WI38 (cell line): ENCODE measurements around the gene ETS1.

Experiments
- H3K4me3 ChIP-seq: 2 replicates; pipeline ENCODE4 v1.5.1; 2011; ENCODE audit warnings: low read depth, mild to moderate bottlenecking, control low read depth, low read length
- TF ChIP-seq, protein P1 (sequence below): IDR thresholded peaks from 2 replicates; pipeline ENCODE4 v1.5.1; 2012; ENCODE audit warnings: low read depth, mild to moderate bottlenecking, control low read depth, low read length

Gene ETS1

DNA sequence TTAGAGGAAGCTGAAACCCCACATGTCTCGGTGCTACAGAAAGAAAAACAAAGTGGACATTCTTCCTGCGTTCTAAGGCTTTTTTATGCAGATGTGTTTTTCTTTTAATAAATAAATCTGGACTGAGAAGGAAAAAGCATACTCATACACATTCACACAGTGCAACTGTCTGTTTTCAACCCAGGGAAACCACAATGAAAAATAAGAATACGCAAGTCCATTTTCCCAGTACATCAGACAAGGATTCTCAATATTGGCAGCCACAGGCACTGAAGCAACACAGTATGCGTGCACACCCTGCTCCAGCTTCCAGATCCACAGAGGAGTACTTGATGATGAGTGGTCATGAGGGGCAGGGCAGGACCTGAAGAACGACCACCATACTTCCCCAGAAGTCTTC lies 86.9 kb downstream of the ETS1 start:
- no peak overlapping the region for H3K4me3 ChIP-seq
- TF ChIP-seq, protein P1, sequence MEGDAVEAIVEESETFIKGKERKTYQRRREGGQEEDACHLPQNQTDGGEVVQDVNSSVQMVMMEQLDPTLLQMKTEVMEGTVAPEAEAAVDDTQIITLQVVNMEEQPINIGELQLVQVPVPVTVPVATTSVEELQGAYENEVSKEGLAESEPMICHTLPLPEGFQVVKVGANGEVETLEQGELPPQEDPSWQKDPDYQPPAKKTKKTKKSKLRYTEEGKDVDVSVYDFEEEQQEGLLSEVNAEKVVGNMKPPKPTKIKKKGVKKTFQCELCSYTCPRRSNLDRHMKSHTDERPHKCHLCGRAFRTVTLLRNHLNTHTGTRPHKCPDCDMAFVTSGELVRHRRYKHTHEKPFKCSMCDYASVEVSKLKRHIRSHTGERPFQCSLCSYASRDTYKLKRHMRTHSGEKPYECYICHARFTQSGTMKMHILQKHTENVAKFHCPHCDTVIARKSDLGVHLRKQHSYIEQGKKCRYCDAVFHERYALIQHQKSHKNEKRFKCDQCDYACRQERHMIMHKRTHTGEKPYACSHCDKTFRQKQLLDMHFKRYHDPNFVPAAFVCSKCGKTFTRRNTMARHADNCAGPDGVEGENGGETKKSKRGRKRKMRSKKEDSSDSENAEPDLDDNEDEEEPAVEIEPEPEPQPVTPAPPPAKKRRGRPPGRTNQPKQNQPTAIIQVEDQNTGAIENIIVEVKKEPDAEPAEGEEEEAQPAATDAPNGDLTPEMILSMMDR = no peak

GRCh38 chr11:128499613-128500253 lies 87.6 kb downstream of the ETS1 start:
- H3K4me3 ChIP-seq = no peak overlapping the region

GRCh38 chr11:128498721-128499245 lies 88.6 kb downstream of the ETS1 start:
- TF ChIP-seq, protein P1 = no peak
- H3K4me3 ChIP-seq = no peak overlapping the region

More at GRCh38 chr11:128499613-128500253, 87.6 kb downstream of the ETS1 start:
- TF ChIP-seq, protein P1 = no peak

DNA sequence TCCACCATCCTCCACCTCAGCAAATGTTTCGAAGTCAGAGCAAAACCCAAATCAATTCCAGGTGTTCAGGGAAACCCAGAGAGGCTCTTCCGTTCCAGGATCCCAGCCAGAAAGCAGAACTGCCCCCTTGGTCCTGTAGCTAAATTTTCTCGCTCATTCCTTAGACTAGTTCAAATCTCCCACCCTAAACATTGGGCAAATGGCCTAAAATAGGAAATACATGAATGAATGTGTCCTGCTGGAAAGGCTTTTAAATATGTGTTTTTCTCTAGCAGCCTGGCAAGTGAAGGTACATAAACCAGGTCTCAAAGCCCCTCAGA lies 89.6 kb downstream of the ETS1 start:
- peak overlapping the region; percentile 54 for H3K4me3 ChIP-seq
- TF ChIP-seq, protein P1 = no peak

GRCh38 chr11:128497061-128497775 lies 90.1 kb downstream of the ETS1 start:
- H3K4me3 ChIP-seq = peak overlapping the region; percentile 54
- TF ChIP-seq, protein P1 = no peak

GRCh38 chr11:128496692-128497060 lies 90.7 kb downstream of the ETS1 start:
- TF ChIP-seq, protein P1 = no peak
- H3K4me3 ChIP-seq = peak overlapping the region; percentile 14; the same call in 1 of the 2 replicates

GRCh38 chr11:128496249-128496648 lies 91.1 kb downstream of the ETS1 start:
- TF ChIP-seq, protein P1 = no peak
- H3K4me3 ChIP-seq = no peak overlapping the region
